ENCODE measurements around the gene CAPZA1.
"Not testable (repeated sequence)": the region's sequence is repeated elsewhere in the genome, so short reads cannot be mapped to it uniquely, and the experiment has no call there.

CAPZA1 gene

GRCh38 chr1:112628516-112628915 lies 8.9 kb downstream of the CAPZA1 start:
- no peak for DNase-seq

GRCh38 chr1:112629256-112629655 lies 9.6 kb downstream of the CAPZA1 start:
- no peak for DNase-seq

GRCh38 chr1:112633628-112634027 lies 14.0 kb downstream of the CAPZA1 start:
- no peak for DNase-seq

GRCh38 chr1:112634367-112634766 lies 14.7 kb downstream of the CAPZA1 start:
- DNase-seq, result no peak

GRCh38 chr1:112636056-112636455 lies 16.4 kb downstream of the CAPZA1 start:
- DNase-seq, result no peak

- no peak for DNase-seq
Measured at GRCh38 chr1:112636597-112637253, 17.1 kb downstream of the CAPZA1 start.

GRCh38 chr1:112637254-112638109 lies 17.9 kb downstream of the CAPZA1 start:
- no peak for DNase-seq

- no peak for DNase-seq
Measured at GRCh38 chr1:112638110-112638428, 18.4 kb downstream of the CAPZA1 start.

GRCh38 chr1:112640437-112640836 lies 20.8 kb downstream of the CAPZA1 start:
- not testable (repeated sequence) for DNase-seq

- DNase-seq, result no peak
Measured at GRCh38 chr1:112643080-112643479, 23.4 kb downstream of the CAPZA1 start.

- no peak for DNase-seq
Measured at GRCh38 chr1:112646225-112646624, 26.6 kb downstream of the CAPZA1 start.

- peak; percentile 6 for DNase-seq
Measured at GRCh38 chr1:112651205-112651604, 31.6 kb downstream of the CAPZA1 start.

- DNase-seq, result no peak
Measured at GRCh38 chr1:112665857-112666256, 46.2 kb downstream of the CAPZA1 start.

GRCh38 chr1:112666946-112667345 lies 47.3 kb downstream of the CAPZA1 start:
- no peak for DNase-seq

GRCh38 chr1:112672009-112672408 lies 52.4 kb downstream of the CAPZA1 start:
- no peak for DNase-seq

GRCh38 chr1:112672842-112673241 lies 53.2 kb downstream of the CAPZA1 start:
- no peak for DNase-seq

- DNase-seq, result peak; percentile 51
Measured at GRCh38 chr1:112673592-112674439, 54.2 kb downstream of the CAPZA1 start.

- DNase-seq, result peak; percentile 80
Measured at GRCh38 chr1:112674440-112674985, 54.9 kb downstream of the CAPZA1 start, which contains the start of gene MOV10. Gene MOV10 (plus strand): TSS chr1:112674659. CDS start chr1:112674913, 254 bp downstream.

- DNase-seq, result peak; percentile 31
Measured at GRCh38 chr1:112674986-112675727, 55.5 kb downstream of the CAPZA1 start.

GRCh38 chr1:112675728-112676381 lies 56.2 kb downstream of the CAPZA1 start:
- DNase-seq, result no peak

GRCh38 chr1:112676543-112676942 lies 56.9 kb downstream of the CAPZA1 start:
- DNase-seq, result no peak

GRCh38 chr1:112677501-112677900 lies 57.9 kb downstream of the CAPZA1 start:
- no peak for DNase-seq

Measured in fibroblast of upper back skin (primary cell).